Mammary microvascular endothelial cell (primary cell): Measurements from ENCODE around the gene SPRR5. TPM values are rescaled to one million over a fixed set of nuclear protein-coding genes. Genes with fewer than 3 reads are reported as not detected.

Experiments used
- total RNA-seq: library from RNA; depleted of rRNA; stranded (reverse); fragments of >200 nt; gene quantifications from 2 replicates; pipeline ENCODE4 v1.2.3, GENCODE V29; 2015

SPRR5 gene, protein sequence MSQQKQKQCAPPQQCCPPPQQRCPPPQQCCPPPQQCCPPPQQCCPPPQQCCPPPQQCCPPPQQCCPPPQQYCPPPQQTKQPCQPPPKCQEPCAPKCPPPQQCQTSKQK
- not detected in 2 replicates for total RNA-seq

GRCh38 chr1:152946651-152947256 is at the start of gene SPRR5:
TSS of gene SPRR5 (plus strand) at chr1:152947206. CDS start at chr1:152948555, 1,349 bp downstream.

GRCh38 chr1:152907686-152908601 is 39.1 kb upstream of the SPRR5 start, which contains the start of gene IVL:
TSS of gene IVL (plus strand) at chr1:152908546. CDS start at chr1:152909798, 1,252 bp downstream.

DNA sequence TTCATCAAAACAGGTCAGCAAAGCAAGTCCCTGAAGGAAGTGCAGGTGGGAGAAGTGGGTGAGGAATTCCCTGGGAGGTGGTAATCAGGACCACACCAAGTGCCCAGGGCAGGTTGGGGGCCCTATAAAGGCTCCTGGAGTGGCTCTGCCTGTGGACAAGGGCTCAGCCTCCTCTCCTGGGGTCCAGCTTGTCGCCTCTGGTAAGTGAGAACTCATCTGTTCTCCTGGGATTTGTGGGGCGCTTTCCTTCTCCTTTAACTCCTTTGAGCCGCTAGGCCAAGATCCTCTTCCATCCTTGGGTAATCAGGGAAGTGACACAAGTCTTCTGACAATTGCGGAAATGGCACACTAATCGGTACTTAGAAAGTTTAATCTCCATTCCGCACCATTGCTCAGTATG is 23.5 kb downstream of the SPRR5 start, which contains the start of gene SPRR4:
Gene SPRR4 (plus strand): TSS at position 154 of the 400 bp plus-strand sequence. CDS start 1,243 bp downstream, outside the sequence.

DNA sequence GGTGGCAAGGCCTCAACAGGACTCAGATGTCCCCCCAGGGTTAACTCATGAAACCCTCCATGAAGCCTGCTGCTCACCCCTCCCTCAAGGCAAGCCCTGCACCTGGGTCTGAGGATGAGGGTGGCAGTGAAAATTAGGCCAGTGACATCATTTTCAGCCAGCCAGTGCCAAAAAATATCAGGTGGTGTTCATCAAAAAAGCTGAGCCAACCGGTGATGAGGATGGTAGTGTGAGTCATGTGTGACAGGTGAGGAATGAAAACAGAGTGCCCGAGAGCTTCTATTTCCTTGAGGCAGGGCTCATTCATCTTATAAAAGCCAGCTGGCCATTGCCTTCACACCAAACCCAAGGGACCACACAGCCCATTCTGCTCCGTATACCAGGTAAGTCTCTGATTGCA is 36.7 kb downstream of the SPRR5 start, which contains the start of gene SPRR1A:
Gene SPRR1A (plus strand): TSS at position 339 of the 400 bp plus-strand sequence. CDS start 1,150 bp downstream, outside the sequence.

Other genes starting within 250 kb of the SPRR5 start
- gene LCE2A, start 248.9 kb upstream of the SPRR5 start, total RNA-seq: not detected in 2 replicates
- not detected in 2 replicates for gene LCE4A, start 239.0 kb upstream of the SPRR5 start, total RNA-seq
- gene KPRP, start 189.2 kb upstream of the SPRR5 start, total RNA-seq: not detected in 2 replicates
- not detected in 2 replicates for gene LCE1F, start 172.1 kb upstream of the SPRR5 start, total RNA-seq
- gene LCE1E, start 160.9 kb upstream of the SPRR5 start, total RNA-seq: not detected in 2 replicates
- gene LCE1D, start 150.5 kb upstream of the SPRR5 start, total RNA-seq: not detected in 2 replicates
- not detected in 2 replicates for gene LCE1C, start 140.6 kb upstream of the SPRR5 start, total RNA-seq
- not detected in 2 replicates for gene LCE1B, start 135.2 kb upstream of the SPRR5 start, total RNA-seq
- not detected in 2 replicates for gene LCE1A, start 119.7 kb upstream of the SPRR5 start, total RNA-seq
- not detected in 2 replicates for gene LCE6A, start 104.3 kb upstream of the SPRR5 start, total RNA-seq
- gene LCE7A, start 87.2 kb upstream of the SPRR5 start, total RNA-seq: not detected in 2 replicates
- not detected in 2 replicates for gene SMCP, start 68.9 kb upstream of the SPRR5 start, total RNA-seq
- not detected in 2 replicates for gene IVL, start 38.7 kb upstream of the SPRR5 start, total RNA-seq
- not detected in 2 replicates for gene SPRR4, start 23.4 kb downstream of the SPRR5 start, total RNA-seq
- not detected in 2 replicates for gene SPRR1A, start 36.9 kb downstream of the SPRR5 start, total RNA-seq
- gene SPRR3, start 54.5 kb downstream of the SPRR5 start, total RNA-seq: not detected in 2 replicates
- gene SPRR1B, start 84.0 kb downstream of the SPRR5 start, total RNA-seq: not detected in 2 replicates
- not detected in 2 replicates for gene SPRR2D, start 93.9 kb downstream of the SPRR5 start, total RNA-seq
- not detected in 2 replicates for gene SPRR2A, start 110.3 kb downstream of the SPRR5 start, total RNA-seq
- gene SPRR2B, start 124.4 kb downstream of the SPRR5 start, total RNA-seq: not detected in 2 replicates
- not detected in 2 replicates for gene SPRR2E, start 147.3 kb downstream of the SPRR5 start, total RNA-seq
- gene SPRR2F, start 166.3 kb downstream of the SPRR5 start, total RNA-seq: not detected in 2 replicates
- not detected in 2 replicates for gene SPRR2G, start 203.7 kb downstream of the SPRR5 start, total RNA-seq